ENCODE results near the gene LAMB3. TPM values are rescaled to one million over a fixed set of nuclear protein-coding genes. Genes with fewer than 3 reads are reported as not detected.
A peak's percentile ranks its signal among the peaks of the same experiment; 100 is the strongest.

Gene LAMB3
- total and polyA plus RNA-seq, 10 of the 15 experiments (the other 5 are each of a cell fraction or from before 2014, with no cell fraction given) = 0.04 to 1.8 (median 0.10) TPM; not detected in 1

DNA sequence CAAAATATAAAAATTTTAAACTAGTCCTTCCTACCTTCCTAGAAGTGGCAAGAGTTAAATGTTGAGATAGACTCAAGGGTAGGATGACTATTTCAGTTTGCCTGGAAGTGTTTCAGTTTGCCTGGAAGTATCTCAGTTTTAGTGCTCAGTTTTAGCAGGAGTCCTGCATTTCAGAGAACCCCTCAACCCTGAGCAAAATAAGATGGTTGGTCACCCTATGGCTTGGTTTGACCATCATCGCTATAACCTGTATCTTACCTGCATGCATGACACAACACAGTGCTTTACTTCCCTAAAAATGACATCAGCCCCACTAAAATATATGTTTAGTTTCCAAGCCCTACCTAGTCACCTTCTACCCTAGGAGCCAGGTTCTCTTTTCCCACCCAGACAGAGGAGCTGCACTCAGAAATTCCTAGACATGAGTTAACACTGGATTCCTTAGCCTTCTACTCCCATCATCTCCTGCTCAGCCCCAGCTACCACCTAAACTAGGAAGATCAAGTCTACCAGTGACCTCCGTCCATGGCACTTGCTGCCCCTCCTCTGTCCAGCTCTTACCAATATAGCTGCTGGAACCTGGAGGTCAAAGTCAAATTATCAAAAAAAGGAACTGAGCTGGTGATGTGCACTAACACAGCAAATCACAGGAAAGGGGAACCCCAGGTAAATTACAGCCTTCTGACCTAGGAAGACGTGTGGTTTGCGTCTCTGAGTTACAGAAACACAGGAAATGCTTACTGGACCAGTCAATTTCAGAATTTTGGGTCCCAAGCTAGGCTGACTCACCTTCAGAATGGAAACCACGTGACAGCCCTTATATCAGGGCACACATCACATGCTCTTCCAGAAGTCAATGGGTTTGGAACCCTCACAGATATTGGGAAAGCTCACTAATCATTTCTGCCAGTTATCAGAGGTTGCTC is 20.7 kb upstream of the LAMB3 start (continued):
- TF ChIP-seq, protein P1, sequence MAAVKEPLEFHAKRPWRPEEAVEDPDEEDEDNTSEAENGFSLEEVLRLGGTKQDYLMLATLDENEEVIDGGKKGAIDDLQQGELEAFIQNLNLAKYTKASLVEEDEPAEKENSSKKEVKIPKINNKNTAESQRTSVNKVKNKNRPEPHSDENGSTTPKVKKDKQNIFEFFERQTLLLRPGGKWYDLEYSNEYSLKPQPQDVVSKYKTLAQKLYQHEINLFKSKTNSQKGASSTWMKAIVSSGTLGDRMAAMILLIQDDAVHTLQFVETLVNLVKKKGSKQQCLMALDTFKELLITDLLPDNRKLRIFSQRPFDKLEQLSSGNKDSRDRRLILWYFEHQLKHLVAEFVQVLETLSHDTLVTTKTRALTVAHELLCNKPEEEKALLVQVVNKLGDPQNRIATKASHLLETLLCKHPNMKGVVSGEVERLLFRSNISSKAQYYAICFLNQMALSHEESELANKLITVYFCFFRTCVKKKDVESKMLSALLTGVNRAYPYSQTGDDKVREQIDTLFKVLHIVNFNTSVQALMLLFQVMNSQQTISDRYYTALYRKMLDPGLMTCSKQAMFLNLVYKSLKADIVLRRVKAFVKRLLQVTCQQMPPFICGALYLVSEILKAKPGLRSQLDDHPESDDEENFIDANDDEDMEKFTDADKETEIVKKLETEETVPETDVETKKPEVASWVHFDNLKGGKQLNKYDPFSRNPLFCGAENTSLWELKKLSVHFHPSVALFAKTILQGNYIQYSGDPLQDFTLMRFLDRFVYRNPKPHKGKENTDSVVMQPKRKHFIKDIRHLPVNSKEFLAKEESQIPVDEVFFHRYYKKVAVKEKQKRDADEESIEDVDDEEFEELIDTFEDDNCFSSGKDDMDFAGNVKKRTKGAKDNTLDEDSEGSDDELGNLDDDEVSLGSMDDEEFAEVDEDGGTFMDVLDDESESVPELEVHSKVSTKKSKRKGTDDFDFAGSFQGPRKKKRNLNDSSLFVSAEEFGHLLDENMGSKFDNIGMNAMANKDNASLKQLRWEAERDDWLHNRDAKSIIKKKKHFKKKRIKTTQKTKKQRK (IDR thresholded peaks at IDR 0.05; ENCODE audit: low read depth, low read length) = no peak
- TF ChIP-seq, protein P2, sequence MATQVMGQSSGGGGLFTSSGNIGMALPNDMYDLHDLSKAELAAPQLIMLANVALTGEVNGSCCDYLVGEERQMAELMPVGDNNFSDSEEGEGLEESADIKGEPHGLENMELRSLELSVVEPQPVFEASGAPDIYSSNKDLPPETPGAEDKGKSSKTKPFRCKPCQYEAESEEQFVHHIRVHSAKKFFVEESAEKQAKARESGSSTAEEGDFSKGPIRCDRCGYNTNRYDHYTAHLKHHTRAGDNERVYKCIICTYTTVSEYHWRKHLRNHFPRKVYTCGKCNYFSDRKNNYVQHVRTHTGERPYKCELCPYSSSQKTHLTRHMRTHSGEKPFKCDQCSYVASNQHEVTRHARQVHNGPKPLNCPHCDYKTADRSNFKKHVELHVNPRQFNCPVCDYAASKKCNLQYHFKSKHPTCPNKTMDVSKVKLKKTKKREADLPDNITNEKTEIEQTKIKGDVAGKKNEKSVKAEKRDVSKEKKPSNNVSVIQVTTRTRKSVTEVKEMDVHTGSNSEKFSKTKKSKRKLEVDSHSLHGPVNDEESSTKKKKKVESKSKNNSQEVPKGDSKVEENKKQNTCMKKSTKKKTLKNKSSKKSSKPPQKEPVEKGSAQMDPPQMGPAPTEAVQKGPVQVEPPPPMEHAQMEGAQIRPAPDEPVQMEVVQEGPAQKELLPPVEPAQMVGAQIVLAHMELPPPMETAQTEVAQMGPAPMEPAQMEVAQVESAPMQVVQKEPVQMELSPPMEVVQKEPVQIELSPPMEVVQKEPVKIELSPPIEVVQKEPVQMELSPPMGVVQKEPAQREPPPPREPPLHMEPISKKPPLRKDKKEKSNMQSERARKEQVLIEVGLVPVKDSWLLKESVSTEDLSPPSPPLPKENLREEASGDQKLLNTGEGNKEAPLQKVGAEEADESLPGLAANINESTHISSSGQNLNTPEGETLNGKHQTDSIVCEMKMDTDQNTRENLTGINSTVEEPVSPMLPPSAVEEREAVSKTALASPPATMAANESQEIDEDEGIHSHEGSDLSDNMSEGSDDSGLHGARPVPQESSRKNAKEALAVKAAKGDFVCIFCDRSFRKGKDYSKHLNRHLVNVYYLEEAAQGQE (IDR thresholded peaks at IDR 0.05; ENCODE audit: low read depth, low read length) = no peak
- TF ChIP-seq NFXL1 (IDR thresholded peaks at IDR 0.05; ENCODE audit: borderline replicate concordance) (no peak), SPI1 (IDR thresholded peaks at IDR 0.05; ENCODE audit: borderline replicate concordance, insufficient read depth, low read depth, low read length) (peak; percentile 97), ZNF207 (IDR thresholded peaks at IDR 0.05; ENCODE audit: borderline replicate concordance) (no peak), ATF7 (IDR thresholded peaks at IDR 0.05; ENCODE audit: low read depth) (peak; percentile 92), SREBF2 (IDR thresholded peaks at IDR 0.05; ENCODE audit: low read length) (no peak), SUZ12 (IDR thresholded peaks at IDR 0.05; ENCODE audit: unreplicated experiment) (no peak), CREM (IDR thresholded peaks at IDR 0.05; ENCODE audit: low read depth) (peak; percentile 77; the same call in 1 of the 2 replicates), ZNF384 (IDR thresholded peaks at IDR 0.05; ENCODE audit: borderline replicate concordance, low read depth, low read length) (no peak), ETV6 (conservative IDR thresholded peaks at IDR 0.05 in 1 of 2, IDR thresholded peaks at IDR 0.05 in 1 of 2; ENCODE audit: borderline replicate concordance in 1 of 2, low read depth in 1 of 2) (peak in 1 of 2 experiments; percentile 66; a peak in 1 of 4 replicates), SMC3 (IDR thresholded peaks at IDR 0.05; ENCODE audit: borderline replicate concordance, low read length) (no peak)
- TF ChIP-seq, protein P3, sequence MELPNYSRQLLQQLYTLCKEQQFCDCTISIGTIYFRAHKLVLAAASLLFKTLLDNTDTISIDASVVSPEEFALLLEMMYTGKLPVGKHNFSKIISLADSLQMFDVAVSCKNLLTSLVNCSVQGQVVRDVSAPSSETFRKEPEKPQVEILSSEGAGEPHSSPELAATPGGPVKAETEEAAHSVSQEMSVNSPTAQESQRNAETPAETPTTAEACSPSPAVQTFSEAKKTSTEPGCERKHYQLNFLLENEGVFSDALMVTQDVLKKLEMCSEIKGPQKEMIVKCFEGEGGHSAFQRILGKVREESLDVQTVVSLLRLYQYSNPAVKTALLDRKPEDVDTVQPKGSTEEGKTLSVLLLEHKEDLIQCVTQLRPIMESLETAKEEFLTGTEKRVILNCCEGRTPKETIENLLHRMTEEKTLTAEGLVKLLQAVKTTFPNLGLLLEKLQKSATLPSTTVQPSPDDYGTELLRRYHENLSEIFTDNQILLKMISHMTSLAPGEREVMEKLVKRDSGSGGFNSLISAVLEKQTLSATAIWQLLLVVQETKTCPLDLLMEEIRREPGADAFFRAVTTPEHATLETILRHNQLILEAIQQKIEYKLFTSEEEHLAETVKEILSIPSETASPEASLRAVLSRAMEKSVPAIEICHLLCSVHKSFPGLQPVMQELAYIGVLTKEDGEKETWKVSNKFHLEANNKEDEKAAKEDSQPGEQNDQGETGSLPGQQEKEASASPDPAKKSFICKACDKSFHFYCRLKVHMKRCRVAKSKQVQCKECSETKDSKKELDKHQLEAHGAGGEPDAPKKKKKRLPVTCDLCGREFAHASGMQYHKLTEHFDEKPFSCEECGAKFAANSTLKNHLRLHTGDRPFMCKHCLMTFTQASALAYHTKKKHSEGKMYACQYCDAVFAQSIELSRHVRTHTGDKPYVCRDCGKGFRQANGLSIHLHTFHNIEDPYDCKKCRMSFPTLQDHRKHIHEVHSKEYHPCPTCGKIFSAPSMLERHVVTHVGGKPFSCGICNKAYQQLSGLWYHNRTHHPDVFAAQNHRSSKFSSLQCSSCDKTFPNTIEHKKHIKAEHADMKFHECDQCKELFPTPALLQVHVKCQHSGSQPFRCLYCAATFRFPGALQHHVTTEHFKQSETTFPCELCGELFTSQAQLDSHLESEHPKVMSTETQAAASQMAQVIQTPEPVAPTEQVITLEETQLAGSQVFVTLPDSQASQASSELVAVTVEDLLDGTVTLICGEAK (IDR thresholded peaks at IDR 0.05; ENCODE audit: borderline replicate concordance) = no peak
